Measurements from ENCODE around the gene SLC4A1AP. TPM values are rescaled to one million over a fixed set of nuclear protein-coding genes. Genes with fewer than 3 reads are reported as not detected.

Gene SLC4A1AP
- total RNA-seq, 4 donors from 2014 or later: 15.6 to 25.0 (median 22.1) TPM

DNA sequence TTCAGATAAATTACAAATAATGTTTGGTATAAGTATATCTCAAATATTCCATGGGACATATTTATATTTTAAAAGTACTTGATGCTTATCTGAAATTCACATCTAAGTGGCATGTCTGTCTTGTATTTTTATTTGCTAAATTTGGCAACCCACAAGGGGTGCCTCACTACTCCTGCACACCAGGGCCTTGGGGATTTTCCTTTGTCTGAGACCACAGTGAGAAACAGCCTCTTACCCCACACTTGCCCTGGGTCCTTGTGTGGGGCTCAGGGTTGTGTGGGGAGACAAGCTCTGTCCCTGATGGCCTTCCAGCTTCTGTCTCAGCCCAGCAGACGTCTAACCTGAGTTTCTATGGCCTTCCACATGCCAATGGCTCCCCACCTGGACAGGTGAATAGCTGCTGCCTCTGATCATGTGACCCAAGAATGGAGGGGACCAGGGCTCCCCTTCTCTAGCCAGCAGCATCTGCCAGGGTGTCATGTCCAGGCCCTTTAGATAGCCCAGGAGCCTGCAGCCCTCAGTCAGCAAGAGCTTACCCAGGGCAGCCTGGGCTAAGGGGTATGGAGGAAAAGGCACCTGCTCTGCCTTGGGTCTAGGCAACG is 58.3 kb downstream of the SLC4A1AP start:
- intact Hi-C loops (cut with DNase I; ENCODE audit: low total_unique reads): no loop called here
- TF ChIP-seq, protein P1, sequence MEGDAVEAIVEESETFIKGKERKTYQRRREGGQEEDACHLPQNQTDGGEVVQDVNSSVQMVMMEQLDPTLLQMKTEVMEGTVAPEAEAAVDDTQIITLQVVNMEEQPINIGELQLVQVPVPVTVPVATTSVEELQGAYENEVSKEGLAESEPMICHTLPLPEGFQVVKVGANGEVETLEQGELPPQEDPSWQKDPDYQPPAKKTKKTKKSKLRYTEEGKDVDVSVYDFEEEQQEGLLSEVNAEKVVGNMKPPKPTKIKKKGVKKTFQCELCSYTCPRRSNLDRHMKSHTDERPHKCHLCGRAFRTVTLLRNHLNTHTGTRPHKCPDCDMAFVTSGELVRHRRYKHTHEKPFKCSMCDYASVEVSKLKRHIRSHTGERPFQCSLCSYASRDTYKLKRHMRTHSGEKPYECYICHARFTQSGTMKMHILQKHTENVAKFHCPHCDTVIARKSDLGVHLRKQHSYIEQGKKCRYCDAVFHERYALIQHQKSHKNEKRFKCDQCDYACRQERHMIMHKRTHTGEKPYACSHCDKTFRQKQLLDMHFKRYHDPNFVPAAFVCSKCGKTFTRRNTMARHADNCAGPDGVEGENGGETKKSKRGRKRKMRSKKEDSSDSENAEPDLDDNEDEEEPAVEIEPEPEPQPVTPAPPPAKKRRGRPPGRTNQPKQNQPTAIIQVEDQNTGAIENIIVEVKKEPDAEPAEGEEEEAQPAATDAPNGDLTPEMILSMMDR (IDR thresholded peaks at IDR 0.05): no peak
- no peak for TF ChIP-seq POLR2A (IDR thresholded peaks at IDR 0.05)
- DNase-seq (ENCODE audit: low spot score in 2 of 2): peak in 1 of 2 donors; percentile 61
- no peak overlapping the region for H3K4me3 ChIP-seq (ENCODE audit: low read depth, poor library complexity, severe bottlenecking)
- 80 to 86% methylated on average over 2 of the region's 2 CpGs for WGBS, 2 donors

DNA sequence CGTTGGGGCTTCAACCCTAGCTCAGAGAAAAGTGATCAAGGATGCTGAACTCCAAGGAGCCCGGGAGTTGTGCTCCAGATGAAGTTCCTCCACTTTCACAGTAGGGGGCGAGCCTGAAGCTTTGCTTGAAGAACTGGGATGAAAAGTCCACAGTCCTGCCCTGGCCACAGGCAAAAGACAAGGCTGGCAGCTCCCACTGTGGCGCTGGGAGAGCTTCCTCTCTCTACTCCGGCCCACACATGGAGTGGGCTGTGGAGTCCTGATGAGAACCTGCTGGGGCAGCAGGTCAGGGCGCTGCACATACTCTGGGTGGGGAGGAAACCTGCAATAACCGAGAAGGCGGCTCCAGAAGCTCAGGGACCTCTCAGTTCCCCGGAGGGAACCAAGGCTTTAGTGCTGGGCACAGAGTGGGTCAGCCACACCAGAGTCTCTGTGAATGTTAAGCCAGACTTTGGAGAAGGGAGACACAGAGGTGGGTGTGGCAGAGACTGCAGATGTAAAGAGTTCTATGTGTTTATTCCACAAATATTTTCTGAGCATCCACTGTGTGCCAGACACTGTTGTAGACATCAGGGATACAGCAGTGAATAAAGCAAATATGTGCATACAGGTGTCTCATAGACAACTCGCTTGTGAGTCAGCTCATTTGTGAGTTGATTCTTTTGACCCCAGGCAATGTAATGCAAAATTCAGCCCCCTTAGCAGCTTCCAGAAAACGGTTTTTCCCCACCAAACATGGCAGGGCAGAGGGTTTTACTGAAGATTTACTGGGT is 59.9 kb downstream of the SLC4A1AP start:
- TF ChIP-seq, protein P1 (IDR thresholded peaks at IDR 0.05): peak in 1 of 3 donors; percentile 42
- no peak for TF ChIP-seq POLR2A (IDR thresholded peaks at IDR 0.05)
- DNase-seq (ENCODE audit: low spot score in 2 of 2): peak in 1 of 2 donors; percentile 92
- 37 to 39% methylated on average over 10 to 11 of the region's 11 CpGs for WGBS, 2 donors
- no peak overlapping the region for H3K4me3 ChIP-seq (ENCODE audit: low read depth, poor library complexity, severe bottlenecking)
- intact Hi-C loops (cut with DNase I; ENCODE audit: low total_unique reads): no loop called here

DNA sequence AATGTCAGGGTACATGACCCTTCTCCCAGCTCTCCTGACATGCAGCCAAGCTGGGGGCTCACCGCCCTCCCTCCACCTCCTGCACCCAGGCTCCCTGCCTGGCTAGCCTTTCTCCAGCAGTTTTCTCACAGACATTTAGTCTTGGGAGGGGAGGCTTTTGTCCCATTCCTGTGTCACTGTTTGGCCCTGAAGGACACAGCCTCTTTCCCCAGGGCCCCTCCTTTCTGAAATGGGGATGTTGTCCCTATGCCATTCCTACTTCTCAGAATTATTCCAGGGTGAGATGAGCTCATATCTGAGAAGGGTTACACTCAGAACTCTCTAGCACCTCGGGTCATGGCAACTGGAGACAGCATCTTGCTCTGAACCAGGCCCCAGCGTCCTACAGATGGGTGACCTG is 60.5 kb downstream of the SLC4A1AP start:
- intact Hi-C loops (cut with DNase I; ENCODE audit: low total_unique reads): no loop called here
- WGBS, 2 donors: 72 to 77% methylated on average over 3 of the region's 3 CpGs
- no peak overlapping the region for H3K4me3 ChIP-seq (ENCODE audit: low read depth, poor library complexity, severe bottlenecking)
- TF ChIP-seq, protein P1 (IDR thresholded peaks at IDR 0.05): no peak
- TF ChIP-seq POLR2A (IDR thresholded peaks at IDR 0.05): no peak
- peak in 1 of 2 donors; percentile 72 for DNase-seq (ENCODE audit: low spot score in 2 of 2)

DNA sequence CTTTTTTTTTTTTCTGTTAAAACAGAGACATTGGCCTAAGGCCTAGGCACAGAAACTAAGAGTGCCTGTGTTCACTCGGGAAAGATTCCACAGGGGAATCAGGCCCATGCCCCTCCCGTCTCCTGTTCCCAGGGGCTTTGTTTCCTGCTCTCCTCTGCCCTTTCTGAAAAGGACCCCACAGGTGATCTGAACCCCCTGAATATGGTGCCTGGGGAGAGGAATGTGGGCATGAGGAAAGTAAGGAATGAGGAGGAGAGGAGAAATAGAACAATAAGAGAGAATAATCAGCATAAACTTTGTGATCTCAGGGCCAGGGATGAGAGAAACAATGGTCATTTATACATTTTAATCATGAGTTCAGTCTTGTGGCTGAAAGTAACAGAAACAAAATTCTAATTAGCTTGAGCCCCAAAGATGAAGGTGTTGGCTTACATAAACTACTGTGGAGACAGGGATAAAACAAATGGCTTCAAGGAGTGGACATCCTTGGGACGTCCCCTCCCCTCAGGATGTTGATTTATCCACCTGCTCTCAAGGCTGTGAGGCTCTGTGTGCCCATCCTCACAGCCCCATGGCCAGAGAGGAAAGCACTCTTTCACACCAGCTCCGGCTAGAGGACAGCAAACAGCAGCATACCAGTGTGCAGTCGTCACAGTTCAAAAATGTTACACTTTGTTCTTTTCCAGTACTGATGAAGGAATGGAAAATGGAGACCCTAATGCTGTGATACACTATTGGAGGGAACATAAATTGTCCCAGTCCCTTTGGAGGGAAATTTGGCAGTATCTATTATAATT is 61.4 kb downstream of the SLC4A1AP start:
- 62 to 68% methylated on average over 5 of the region's 5 CpGs for WGBS, 2 donors
- intact Hi-C loops (cut with DNase I; ENCODE audit: low total_unique reads): no loop called here
- no peak overlapping the region for H3K4me3 ChIP-seq (ENCODE audit: low read depth, poor library complexity, severe bottlenecking)
- DNase-seq (ENCODE audit: low spot score in 2 of 2): peak in 1 of 2 donors; percentile 64
- TF ChIP-seq, protein P1 (IDR thresholded peaks at IDR 0.05): no peak
- no peak for TF ChIP-seq POLR2A (IDR thresholded peaks at IDR 0.05)

DNA sequence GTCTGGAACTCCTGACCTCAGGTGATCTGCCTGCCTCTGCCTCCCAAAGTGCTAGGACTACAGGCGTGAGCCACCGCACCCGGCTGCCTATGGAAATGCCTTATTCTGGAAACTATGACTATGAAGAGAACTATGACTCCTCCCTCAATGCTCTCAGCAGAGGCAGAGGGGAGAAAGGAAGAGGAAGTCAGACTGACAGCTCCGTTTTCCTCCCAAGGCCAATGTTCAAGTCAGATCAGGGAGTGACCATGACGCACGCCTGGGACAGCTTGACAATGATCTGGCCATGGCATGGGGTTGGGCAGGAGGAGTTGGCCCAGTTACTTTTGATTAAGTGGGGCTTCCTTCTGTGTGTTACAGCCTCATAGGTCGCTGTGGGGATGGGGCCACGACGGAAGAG is 63.6 kb downstream of the SLC4A1AP start:
- H3K4me3 ChIP-seq (ENCODE audit: low read depth, poor library complexity, severe bottlenecking): no peak overlapping the region
- intact Hi-C loops (cut with DNase I; ENCODE audit: low total_unique reads): no loop called here
- peak in 1 of 2 donors; percentile 75 for DNase-seq (ENCODE audit: low spot score in 2 of 2)
- no peak for TF ChIP-seq POLR2A (IDR thresholded peaks at IDR 0.05)
- WGBS, 2 donors: 81 to 90% methylated on average over 9 of the region's 9 CpGs

Measured in lower leg skin (tissue), 4 donors.